Natural killer cell treated with Interleukin-12 subunit alpha and Interleukin-12 subunit beta and Interleukin-15 and Interleukin-18, amount 100 ng/mL, for 72 hours (primary cell): ENCODE results near the gene SLC43A1. TPM values are rescaled to one million over a fixed set of nuclear protein-coding genes. Genes with fewer than 3 reads are reported as not detected.
"Not testable (repeated sequence)": the region's sequence is repeated elsewhere in the genome, so short reads cannot be mapped to it uniquely, and the experiment has no call there.

Experiments
- ATAC-seq, 2 donors: fragments of 150-1000 bp; cut with Tn5 transposase in 1 of 2; sonication (Bioruptor Pico), chemical (Tn5 transposase) in 1 of 2; 2 replicates each; pipeline ENCODE4 v1.10.0; 2021
- DNase-seq: peaks from one replicate; pipeline ENCODE4 v3.0.0; 2022; ENCODE audit warnings: low spot score
- H3K27ac Mint-ChIP-seq, 2 donors: 1 replicate in 1 of 2; 2 replicates in 1 of 2; pipeline ENCODE4 v1.8.0; 2022; ENCODE audit warnings: mixed read lengths in 2 of 2, mild to moderate bottlenecking in 1 of 2, moderate library complexity in 1 of 2
- H3K27me3 Mint-ChIP-seq, 2 donors: 1 replicate in 1 of 2; 2 replicates in 1 of 2; pipeline ENCODE4 v1.8.0; 2022; ENCODE audit warnings: mixed read lengths in 2 of 2
- H3K36me3 Mint-ChIP-seq: one replicate; pipeline ENCODE4 v1.8.0; 2022; ENCODE audit warnings: mixed read lengths
- H3K4me1 Mint-ChIP-seq, 2 donors: 1 replicate in 1 of 2; 2 replicates in 1 of 2; pipeline ENCODE4 v1.8.0; 2022; ENCODE audit warnings: low read depth in 2 of 2, mixed read lengths in 2 of 2, mild to moderate bottlenecking in 1 of 2
- H3K4me3 Mint-ChIP-seq: one replicate; pipeline ENCODE4 v1.8.0; 2022; ENCODE audit warnings: mixed read lengths
- H3K9me3 Mint-ChIP-seq: 2 replicates; pipeline ENCODE4 v1.8.0; 2022; ENCODE audit warnings: mixed read lengths
- total RNA-seq, 2 donors: library from RNA; stranded (reverse); gene quantifications; one replicate each; pipeline ENCODE4 v1.2.3, GENCODE V29; 2022

SLC43A1 gene
- total RNA-seq, 2 donors from 2014 or later = 4.2 to 16.5 TPM

DNA sequence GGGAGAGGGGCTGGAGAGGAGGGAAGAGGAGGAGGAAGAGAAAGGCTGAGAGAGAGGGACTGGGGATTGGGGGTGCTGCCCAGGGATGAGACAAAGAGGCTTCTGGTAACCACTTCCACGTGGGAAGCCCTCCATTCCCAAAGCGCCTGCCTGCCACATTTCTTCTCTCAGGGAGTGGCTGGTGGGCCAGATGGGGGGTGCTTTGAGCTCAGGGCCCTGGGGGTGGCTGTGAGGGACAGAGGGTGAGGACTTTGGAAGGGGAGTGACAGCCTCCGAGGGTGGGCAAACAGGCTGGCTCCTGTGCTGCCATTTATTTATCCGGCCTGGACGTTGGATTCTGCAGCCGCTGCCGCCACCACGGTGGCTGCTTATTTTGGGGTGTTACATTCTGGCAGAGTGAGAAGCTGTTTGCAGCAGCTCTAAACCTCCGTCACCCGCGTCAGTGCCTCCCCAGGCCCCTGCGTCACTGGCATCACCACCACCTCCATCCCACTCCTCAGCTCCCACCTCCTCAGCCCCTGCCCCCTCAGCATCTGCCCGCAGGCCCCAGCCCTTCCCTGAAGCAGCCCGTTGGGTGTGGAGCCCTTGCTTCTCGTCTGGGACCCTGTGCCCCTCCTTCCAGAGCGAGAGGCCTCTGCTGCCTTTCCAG is 53.5 kb downstream of the SLC43A1 start:
- DNase-seq (no peak), ATAC-seq (no peak)
- Mint-ChIP-seq H3K27ac (peak overlapping the region in 1 of 2 donors; percentile 3), H3K9me3 (no peaks in the 10 kb centered on the region), H3K4me3 (peak overlapping the region; percentile 39), H3K4me1 (peaks cover 36 to 37% of the 10 kb centered on the region in 2 donors), H3K36me3 (no peaks in the 10 kb centered on the region), H3K27me3 (peaks cover 24 to 42% of the 10 kb centered on the region in 2 donors)

DNA sequence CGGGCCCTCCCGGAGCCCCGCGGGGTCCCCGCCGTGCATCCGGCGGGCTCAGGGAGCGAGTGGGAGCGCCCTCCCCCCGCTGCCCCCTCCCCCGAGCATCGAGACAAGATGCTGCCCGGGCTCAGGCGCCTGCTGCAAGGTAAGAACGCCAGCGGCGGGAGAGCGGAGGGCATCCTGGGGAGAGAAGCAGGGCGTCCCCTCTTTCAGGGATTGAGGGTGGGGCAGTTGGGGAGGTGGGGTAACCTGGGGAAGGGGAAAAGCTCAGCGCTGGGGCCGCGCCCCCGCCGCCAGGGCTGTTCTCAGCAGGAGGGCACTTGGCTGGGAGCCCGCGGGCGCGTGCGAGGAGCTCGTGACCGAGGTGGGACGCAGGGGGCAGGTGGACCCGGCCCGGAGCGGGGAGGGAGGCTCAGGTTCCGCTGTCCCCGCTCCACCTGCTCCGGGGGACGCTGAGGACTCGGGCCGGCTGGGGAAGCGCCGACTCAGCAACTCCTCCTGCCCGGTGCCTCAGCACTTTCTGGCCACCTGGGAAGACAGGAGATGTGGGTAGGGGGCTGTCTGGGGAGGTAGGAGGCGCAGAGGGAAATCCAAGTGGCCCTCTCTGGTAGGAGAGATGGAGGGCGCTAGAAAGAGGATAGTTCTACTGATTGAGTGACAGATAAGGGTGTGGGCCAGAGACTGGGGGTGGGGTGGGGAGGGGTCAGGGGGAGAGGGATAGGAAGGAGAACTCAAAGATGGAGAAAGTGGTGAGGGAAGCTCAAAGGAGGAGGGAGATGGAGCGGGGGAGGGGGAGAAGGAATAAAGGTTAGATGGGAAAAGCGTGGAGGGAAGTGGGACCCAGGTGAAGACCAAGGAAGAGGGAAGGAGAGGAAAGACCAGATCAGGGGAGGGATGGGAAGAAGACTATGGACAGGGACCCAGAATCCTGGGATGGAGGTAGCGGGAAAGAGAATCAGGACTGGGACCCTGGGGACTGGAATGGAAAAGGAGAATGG is 54.4 kb downstream of the SLC43A1 start:
- no peak for DNase-seq
- Mint-ChIP-seq H3K4me3 (peak overlapping the region; percentile 34), H3K9me3 (no peaks in the 10 kb centered on the region), H3K36me3 (no peaks in the 10 kb centered on the region), H3K27ac (peak overlapping the region in 1 of 2 donors; percentile 3), H3K27me3 (peaks cover 26 to 45% of the 10 kb centered on the region in 2 donors), H3K4me1 (peaks cover 37% of the 10 kb centered on the region in 2 donors)
- no peak for ATAC-seq

DNA sequence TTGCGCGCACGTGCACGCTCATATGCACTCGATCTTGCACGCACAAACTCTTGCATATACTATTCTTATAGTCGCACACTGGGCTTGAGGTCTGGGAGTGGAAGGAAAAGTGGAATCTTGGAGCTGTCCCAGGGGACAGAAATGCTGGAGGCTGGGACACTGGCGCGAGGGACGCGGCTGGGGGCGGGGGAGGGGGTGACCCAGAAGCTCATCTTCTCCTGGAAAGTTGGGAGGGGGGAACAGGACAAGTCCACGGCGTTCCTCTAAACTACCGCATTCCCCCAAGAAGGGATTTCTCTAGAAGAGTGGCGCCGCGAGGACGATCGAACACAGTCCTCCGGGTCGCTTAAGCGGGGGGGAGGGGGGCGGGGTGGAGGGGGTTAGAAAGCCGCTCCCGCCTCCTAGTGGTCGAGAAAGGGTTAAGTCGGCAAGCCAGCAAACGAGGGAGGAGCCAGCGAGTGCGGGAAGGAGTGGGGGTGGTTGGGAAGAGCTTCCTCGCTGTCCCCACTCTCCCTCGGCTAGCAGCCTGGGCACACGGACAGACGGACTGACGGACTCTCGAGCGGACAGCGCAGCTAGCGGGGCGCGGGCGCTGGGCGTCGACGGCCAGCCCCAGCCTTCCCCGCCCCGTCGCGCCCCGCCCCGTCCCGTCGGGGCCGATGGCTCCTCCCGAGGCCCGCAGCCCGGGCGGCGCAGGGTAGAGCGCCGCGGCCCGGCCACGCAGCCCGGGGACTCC is 55.3 kb downstream of the SLC43A1 start, which contains the start of gene RTN4RL2:
Gene RTN4RL2 (plus strand): TSS at position 507 of the 736 bp plus-strand sequence. CDS start 338 bp downstream, outside the sequence.
- Mint-ChIP-seq H3K4me1 (peaks cover 37% of the 10 kb centered on the region in 2 donors), H3K36me3 (no peaks in the 10 kb centered on the region), H3K27ac (peak within 1 kb of the TSS in 1 of 2 donors; percentile 47), H3K27me3 (peaks cover 26 to 45% of the 10 kb centered on the region in 2 donors), H3K9me3 (no peaks in the 10 kb centered on the region), H3K4me3 (peak within 1 kb of the TSS; percentile 88)
- ATAC-seq (peak; percentile 71 to 75), DNase-seq (no peak)

DNA sequence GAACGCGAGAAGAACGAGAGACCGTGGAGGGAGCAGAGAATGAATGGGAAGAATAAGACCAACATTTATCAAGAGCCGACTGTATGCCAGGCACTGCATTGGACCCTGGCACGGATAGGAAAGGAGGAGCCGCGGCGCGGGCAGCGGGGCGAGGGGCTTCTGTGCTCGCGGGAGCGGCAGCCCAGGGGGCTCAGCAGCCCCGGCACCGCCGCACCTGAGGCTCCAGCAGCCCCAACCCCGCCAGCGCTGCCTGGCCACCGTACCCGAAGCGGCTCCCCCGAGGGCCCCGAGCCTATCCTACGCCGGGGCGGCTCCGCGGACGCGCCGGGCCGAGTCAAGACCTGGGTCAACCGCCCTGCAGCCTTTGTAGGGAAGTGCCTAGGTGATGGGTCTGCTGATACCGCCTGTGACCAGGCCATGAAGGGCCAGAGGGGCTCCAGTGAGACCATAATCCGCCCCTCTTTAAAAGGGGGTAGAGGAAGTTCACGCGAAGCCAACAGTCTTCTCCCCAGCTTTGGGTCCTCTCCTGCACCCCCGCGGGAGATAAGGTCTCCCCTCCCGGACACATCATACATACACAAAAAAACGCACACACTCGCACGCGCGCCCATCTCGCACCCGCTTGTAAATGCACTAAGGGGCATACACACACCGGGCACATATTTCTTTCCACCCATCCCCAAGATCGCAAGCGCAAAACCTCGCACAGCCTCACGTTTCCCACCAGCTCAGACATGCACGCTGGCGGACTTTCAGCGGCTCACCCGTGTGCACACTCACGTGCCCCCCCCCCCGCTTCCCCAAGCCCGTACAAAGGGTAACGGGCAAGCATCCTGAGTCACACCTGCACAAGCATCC is 56.1 kb downstream of the SLC43A1 start:
- Mint-ChIP-seq H3K4me3 (peak overlapping the region; percentile 88), H3K36me3 (no peaks in the 10 kb centered on the region), H3K27me3 (peaks cover 26 to 45% of the 10 kb centered on the region in 2 donors), H3K9me3 (no peaks in the 10 kb centered on the region), H3K4me1 (peaks cover 37% of the 10 kb centered on the region in 2 donors), H3K27ac (peak overlapping the region in 1 of 2 donors; percentile 47)
- ATAC-seq = peak; percentile 27 to 43
- DNase-seq = no peak

DNA sequence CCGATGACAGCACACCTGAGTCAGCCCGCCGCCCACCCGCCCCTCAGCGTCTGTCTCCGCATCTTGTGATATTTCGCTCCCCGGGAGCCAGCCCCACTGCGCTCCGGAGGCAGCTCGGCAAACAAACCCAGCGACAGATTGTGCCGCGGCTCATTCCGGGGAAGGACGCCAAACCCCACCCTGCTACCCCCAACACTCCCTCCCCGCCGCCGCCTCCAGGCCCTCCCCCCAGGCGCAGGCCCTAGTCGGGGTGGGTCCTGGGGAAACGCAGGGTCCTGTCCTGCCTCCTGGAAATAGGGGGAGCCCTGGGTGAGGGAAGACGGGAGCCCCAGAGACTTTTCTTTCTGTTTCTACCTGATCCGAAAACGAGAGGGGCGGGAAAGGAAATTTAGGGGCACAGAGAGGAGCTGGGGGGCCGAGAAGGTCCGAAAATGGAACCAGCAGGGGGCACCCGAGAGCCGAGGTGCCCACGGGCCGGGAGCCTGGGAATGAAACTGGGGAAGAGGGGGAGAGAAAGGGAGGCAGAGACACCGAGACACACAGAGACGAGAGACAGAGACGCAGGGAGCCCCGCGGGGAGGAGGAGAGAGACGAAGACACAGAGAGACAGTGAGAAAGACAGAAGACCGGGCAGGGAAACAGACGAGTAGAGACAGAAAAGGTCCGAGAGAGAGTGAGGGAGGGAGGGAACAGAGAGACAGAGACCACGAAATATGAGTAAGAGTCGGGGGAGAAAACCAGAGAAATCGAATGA is 56.9 kb downstream of the SLC43A1 start:
- Mint-ChIP-seq H3K27ac (peak overlapping the region in 1 of 2 donors; percentile 36), H3K4me1 (peaks cover 37% of the 10 kb centered on the region in 2 donors), H3K4me3 (peak overlapping the region; percentile 88), H3K9me3 (no peaks in the 10 kb centered on the region), H3K36me3 (no peaks in the 10 kb centered on the region), H3K27me3 (peaks cover 26 to 45% of the 10 kb centered on the region in 2 donors)
- ATAC-seq (peak; percentile 37 to 50), DNase-seq (no peak)

DNA sequence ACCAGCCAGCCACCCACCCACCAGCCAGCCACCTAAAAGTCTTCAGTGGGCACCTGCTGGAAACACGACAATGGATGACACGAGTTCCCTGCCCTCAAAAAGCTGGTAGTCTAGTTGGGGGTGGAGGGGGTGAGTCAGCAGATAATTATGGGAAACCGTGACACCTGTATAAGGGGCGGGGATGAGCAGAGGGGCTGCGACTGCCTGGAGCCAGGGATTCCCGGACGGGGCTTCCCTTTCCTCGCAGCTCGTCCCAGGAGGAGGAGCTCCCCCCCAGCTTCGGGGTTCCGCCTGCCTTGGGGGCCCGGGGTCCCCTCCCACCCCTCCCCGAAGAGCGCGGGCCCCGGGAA is 57.5 kb downstream of the SLC43A1 start:
- H3K9me3 Mint-ChIP-seq = no peaks in the 10 kb centered on the region
- H3K4me1 Mint-ChIP-seq = peaks cover 33 to 35% of the 10 kb centered on the region in 2 donors
- peaks cover 26 to 44% of the 10 kb centered on the region in 2 donors for H3K27me3 Mint-ChIP-seq
- no peak overlapping the region for H3K27ac Mint-ChIP-seq
- no peak for DNase-seq
- H3K4me3 Mint-ChIP-seq = peak overlapping the region; percentile 43
- ATAC-seq = no peak
- no peaks in the 10 kb centered on the region for H3K36me3 Mint-ChIP-seq

DNA sequence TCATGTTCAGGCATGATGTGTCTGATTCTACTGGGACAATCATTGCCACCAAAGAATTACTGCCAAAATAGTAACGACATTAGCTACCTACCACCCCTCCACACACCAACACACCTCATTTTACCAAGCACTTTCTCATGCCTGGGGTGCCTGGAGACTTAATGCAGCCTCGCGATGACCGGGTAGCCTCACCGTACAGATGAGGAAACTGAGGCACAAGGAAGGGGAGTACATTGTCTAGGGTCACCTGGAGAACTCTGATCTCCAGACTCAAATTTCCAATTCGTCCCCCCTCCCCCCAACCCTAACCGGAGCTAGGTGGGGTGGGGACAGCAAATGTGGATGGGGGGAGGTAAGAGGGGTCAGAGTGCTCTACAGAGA is 57.9 kb downstream of the SLC43A1 start:
- DNase-seq = no peak
- peaks cover 28 to 40% of the 10 kb centered on the region in 2 donors for H3K27me3 Mint-ChIP-seq
- H3K36me3 Mint-ChIP-seq = no peaks in the 10 kb centered on the region
- no peak for ATAC-seq
- H3K4me3 Mint-ChIP-seq = peak overlapping the region; percentile 43
- no peak overlapping the region for H3K27ac Mint-ChIP-seq
- peaks cover 29 to 31% of the 10 kb centered on the region in 2 donors for H3K4me1 Mint-ChIP-seq
- no peaks in the 10 kb centered on the region for H3K9me3 Mint-ChIP-seq

DNA sequence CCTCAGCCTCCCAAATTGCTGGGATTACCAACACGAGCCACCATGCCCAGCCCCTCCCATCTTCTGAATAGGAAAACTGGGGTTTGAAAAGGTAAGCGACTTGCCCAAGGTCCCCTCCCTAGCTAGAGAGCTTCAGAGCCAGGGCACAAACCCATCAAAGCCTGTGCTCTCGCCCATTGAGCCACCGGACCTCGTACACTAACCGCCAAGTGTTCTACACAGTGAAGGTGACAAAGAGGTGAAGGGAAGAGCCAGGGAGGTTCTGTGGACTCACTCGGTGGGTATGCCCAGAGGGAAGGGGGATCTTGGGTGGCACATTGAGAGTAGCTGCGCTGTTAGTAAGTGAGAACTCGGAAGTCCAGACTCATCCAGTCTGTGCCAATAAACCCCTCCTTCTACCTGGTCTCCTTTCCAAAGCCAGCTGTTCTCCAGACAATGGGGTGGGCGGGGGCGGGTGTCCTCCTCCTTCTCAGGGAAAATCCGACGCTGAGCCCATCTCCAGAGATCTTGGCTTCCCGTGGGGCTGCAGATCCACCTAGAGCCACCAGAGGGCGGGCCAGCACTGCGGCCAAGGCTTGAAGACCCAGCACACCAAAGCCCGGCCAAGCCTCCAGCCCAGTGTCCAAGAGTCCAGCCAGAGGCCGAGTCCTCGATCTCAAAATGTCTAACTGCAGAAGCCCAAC is 58.4 kb downstream of the SLC43A1 start:
- ATAC-seq = peak; percentile 65 to 78
- Mint-ChIP-seq H3K27ac (peak overlapping the region in 1 of 2 donors; percentile 52), H3K36me3 (no peaks in the 10 kb centered on the region), H3K4me1 (peaks cover 26 to 28% of the 10 kb centered on the region in 2 donors), H3K4me3 (peak overlapping the region; percentile 43), H3K9me3 (no peaks in the 10 kb centered on the region), H3K27me3 (peaks cover 28 to 38% of the 10 kb centered on the region in 2 donors)
- DNase-seq = peak; percentile 83

DNA sequence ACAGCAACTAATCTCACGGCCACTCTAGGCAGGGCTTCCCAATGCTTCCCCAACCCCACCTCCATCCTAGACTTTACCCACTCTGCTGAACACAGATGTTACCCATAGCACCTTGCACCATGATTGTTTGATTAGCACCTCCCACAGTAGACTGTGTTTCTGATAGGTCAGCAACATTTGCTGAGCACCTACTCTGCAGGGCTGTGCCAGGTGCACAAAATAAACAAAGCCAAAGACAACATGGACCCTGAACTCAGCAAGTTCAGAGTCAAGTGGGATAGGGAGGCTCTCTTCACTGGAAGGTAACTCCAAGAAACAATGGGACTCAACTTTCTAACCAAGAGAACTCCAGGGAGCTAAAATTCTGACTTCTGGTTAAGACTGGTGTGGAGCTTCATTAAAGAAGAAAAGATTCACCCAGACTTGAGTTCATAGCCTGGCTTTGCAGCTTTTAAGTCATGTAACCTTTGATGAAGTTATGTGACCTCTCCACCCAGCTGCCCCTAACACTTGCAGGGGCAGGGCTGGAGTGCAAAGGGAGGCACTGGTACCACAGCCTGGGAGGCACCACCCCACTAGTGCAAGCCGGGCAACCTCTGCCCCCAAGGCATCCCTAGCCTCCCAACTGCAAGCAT is 61.8 kb downstream of the SLC43A1 start:
- peaks cover 9 to 11% of the 10 kb centered on the region in 2 donors for H3K4me1 Mint-ChIP-seq
- H3K27me3 Mint-ChIP-seq = peaks cover 12 to 15% of the 10 kb centered on the region in 2 donors
- no peak overlapping the region for H3K4me3 Mint-ChIP-seq
- no peak for DNase-seq
- ATAC-seq = no peak
- no peak overlapping the region for H3K27ac Mint-ChIP-seq
- no peaks in the 10 kb centered on the region for H3K9me3 Mint-ChIP-seq
- H3K36me3 Mint-ChIP-seq = no peaks in the 10 kb centered on the region

DNA sequence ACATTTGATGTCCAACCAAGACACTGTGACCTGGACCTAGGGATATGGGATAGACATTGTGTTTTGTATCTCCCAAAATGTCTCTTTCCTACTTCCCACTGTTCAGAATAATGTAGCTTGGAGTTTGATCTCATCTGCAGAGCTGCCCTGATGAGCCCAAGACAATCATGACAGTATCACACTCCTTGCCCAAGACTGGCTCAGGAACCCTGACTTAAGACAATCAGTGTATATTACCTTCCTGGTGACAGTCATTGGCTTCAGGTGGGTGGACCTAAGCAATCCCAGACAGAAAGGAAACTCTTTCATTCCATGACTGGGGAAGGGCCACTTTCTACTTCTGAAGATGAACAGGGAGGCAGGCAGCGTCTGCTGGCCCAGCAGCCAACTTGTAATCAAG is 69.4 kb downstream of the SLC43A1 start:
- Mint-ChIP-seq H3K27ac (no peak overlapping the region), H3K4me3 (no peak overlapping the region), H3K27me3 (peaks cover 14 to 15% of the 10 kb centered on the region in 2 donors), H3K9me3 (no peaks in the 10 kb centered on the region), H3K36me3 (no peaks in the 10 kb centered on the region), H3K4me1 (no peaks in the 10 kb centered on the region)
- ATAC-seq (no peak), DNase-seq (no peak)

DNA sequence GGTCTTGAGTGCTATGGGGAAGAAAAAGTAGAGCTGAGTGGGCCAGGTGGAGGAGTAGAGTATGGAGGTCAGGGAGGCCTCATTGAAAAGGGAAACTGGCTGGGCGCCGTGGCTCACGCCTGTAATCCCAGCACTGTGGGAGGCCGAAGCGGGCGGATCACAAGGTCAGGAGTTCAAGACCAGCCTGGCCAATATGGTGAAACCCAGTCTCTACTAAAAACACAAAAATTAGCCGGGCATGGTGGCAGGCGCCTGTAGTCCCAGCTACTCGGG is 70.4 kb downstream of the SLC43A1 start:
- peak overlapping the region in 1 of 2 donors; percentile 20 for H3K27ac Mint-ChIP-seq
- ATAC-seq, H3K4me1 Mint-ChIP-seq, H3K9me3 Mint-ChIP-seq, H3K4me3 Mint-ChIP-seq, DNase-seq, H3K36me3 Mint-ChIP-seq: not testable (repeated sequence)
- H3K27me3 Mint-ChIP-seq = peaks cover 13 to 14% of the 10 kb centered on the region in 2 donors
